LoVo (cell line): ENCODE data around the gene FOXJ3.

ENCODE experiments used
- DNase-seq: peaks from one replicate; pipeline ENCODE4 v3.0.0-alpha.2; 2016; ENCODE audit warnings: low spot score

The FOXJ3 gene

DNA sequence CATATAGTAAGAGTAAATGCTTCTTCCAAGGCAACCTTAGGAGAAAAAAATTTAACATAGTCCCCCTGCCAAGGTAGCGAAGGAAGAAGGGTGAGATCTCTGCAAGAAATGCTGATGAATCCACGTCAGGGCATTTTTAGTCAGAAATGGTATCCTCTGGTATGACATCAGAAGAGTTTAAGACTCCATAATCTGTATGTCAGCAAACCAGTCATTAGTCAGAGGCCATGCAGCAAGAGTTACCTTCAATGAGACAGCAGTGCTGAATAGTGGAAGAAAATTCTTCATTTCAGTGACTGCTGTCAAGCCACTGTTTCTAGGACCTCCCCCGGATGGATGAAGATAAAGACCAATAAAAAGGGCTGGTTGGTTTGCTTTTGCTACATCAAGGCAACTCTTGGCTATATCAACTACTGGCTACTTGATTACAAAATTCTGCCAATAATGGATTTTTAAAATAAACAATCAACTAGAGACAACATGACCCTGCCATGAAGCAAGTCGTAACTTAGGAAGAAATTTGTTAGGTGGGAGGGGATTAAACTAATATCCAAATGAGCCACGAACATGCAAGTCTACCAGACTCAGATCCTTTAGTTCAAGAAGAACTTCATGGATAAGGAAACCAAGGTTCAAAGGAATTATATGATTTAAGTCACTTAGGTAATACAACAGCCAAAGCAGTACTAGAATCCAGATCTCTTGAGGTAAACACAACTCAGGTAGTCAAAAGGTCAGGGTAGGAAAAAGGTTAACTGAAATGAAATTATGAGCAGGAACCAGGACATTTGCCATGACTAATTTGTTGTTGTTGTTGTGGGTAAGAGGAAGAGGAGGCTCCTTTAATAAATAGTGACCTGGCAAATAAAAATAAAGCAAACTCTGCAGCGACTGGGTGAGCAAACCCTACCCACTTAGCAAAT is 144.8 kb downstream of the FOXJ3 start:
- no peak for DNase-seq

DNA sequence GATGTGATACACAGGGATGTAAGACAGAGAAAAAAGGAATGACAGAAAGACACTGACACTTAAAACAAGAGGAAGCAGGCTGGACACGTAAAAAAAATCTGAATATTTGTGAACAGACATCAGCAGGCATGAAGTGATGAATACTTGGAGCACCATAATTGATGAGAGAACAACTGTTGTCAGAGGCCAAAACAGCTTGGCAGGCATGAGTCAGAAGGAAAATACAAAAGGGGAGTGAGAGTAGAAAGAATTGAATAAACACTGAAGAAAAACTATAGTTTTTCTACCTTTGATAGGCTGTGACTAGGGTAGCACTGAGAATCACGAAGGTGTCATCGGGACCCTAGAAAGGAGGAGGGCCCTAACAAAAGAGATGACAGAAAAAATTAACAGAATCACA is 148.9 kb downstream of the FOXJ3 start:
- DNase-seq = no peak

DNA sequence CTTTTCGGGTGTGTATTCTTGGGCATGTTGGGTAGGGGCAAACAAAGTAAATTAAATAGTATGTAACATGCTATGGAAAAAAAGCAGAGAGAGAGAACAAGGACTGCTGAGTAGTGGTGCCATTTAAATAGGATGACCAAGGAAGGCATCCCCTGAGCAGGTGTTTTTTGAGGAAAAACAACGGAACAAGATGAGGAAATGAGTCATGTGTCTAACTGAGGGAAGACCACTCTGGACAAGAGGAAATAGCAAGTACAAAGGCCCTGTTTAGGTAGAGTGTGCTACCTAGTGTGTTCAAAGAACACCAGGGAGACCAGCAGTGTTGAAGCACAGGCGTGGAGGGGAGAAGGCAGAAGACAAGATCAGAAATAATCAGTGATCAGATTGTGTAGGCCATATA is 150.4 kb downstream of the FOXJ3 start:
- DNase-seq = no peak

DNA sequence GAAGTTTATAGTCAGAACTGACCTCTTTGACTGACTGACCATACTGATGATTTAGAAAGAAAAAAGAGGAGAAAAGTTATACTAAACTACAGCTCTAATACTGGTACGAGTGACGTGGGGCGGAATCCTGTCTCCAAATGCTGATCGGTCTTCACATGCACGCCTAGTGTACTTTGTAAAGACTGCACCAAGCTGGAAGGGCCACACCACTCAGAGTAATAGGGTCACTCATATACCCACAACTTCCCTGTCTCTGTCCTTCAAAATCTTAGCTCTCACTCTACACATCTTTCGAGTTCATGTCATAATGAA is 151.1 kb downstream of the FOXJ3 start:
- DNase-seq = no peak

DNA sequence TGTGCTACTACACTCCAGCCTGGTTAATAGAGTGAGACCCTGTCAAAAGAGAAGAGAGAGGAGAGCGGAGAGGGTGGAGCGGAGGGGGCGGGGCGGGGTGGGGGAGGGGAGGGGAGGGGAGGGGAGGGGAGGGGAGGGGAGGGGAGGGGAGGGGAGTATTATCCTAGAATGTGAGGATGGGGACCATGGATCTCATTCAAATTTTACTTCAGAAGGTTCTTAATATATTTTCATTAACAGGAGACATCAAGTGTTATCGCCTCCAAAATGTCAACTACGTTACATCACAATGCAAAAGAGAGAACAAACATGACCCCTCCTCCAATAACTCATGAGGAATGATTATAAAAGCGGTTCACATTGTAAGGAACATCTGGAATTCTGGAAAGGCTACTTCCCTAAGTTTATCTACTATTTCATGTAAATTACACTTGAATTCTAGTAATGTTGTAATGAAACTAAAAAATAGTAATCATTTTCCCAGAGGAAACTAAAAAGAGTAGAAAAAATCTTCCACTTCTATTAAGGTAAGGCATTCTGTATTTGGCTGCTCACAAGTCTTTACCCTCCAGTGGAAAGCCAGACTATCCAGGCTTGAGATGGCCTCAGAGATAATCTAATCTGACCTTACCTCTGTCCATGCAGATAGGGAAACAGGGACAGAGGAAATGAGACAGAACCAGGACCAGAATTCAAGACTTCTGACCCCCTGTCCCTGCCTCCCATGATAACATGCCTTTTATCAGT is 151.7 kb downstream of the FOXJ3 start:
- no peak for DNase-seq

DNA sequence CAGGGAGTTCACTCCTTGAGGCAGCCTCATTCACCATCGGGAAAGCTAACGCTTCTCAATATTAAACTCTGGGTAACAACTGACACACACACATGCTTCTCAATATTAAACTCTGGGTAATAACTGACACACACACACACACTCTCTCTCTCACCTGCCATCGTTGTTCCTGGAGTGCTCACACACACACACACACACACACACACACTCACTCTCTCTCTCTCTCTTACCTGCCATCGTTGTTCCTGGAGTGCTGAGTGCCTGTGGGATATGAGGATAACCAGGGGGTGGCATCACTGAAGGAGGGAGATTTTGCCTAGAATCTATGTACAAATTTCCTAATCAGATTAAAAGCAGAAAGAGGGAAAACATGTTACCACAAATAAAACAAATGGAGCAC is 153.3 kb downstream of the FOXJ3 start:
- DNase-seq = no peak

DNA sequence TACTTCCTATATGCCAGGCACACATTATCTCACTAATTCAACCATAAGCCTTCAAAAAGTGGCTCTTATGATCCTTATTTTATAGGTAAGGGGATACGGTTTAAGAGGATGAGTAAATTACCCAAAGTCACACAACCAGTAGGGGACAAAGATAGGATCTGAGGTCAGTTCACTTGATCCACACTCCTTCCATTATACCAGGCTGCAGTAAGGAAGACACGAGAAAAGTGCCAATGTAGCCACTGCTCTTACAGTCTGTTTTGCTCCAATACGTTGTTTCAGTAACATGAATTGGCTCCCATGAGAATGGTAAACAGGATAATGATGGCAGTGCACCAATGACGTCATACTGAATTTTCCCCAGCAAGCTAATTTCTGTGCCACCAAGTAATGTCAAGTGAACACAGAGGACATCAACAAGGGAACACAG is 155.1 kb downstream of the FOXJ3 start:
- no peak for DNase-seq

DNA sequence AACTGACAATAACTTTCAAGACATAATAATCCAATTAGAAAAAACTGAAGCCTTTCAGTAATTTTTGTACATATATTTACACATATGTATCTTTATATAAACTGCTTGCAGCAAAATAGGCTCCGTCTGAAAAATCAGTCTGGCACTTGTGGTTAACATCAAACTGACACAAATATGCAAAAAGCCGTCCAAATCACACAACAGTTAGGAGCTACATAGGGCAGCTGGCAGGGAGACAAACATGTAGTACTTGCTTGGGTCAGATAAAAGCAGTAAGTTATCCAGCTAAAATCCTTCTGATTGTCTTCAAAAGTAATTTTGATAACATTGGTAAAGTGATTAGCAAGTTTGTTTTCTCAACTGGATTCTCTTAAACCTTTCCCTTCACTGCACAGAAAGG is 155.8 kb downstream of the FOXJ3 start:
- no peak for DNase-seq

DNA sequence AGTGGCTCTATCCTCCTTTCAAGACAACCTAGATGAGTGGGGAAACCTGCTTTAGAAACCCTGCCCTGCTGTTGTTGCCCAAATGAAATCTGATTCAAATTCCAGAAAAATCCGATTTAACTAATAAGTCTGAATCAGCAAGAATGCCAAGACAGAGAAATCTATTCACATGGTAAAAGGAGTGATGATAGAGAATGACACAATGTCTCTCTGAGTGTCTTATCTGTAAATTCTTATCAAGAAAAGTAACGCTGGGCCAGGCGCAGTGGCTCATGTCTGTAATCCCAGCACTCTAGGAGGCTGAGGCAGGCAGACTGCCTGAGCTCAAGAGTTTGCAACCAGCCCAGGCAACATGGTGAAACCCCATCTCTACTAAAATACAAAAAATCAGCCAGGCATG is 156.8 kb downstream of the FOXJ3 start:
- DNase-seq = no peak

DNA sequence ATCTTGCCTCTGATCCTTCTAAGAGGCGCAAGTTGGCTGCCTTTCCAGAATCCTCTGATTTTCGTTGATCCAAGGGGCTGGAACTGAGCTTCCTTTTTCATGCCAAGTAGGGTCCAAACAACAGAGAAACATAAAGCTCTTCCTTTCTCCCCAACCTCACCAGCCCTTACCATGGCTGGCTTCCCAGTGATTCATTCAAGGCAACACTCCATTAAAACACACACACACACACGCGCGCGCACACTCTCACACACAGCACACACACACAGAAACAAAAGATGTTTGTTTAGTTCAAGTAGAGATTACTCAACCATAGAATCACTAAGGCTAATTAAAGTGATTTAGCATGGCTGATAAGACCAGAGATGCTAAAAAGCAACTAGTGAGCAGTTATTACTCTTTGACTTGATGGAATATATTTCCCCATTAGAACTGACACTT is 157.5 kb downstream of the FOXJ3 start:
- DNase-seq = no peak

DNA sequence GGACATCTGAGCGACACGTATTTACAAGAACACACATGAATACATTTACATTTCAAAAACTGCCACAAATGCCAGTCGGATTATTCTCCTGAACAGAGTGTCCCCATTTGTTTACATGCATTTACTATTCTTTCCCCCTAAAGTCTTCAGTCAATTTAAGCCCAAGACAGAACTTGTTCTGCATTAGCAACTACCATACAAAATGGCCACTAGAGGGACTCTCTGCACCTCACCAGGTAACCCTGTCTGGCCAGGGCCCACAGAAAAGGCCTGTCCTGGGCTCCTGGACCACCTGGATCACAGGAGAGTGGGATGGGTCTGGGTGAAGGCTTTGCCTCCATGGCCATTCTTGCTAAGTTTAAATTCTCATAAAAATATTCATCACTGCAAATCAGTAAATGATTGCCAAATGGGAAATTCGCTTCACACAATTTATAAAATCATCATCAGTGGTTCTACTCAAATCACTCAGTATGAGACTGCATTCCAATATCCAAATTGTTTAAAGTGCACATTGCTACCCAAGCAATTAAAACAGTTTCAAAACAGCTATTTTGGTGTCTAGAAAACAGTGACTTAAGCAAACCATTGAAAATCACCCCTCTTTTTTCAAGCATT is 158.0 kb downstream of the FOXJ3 start:
- peak; percentile 34 for DNase-seq

DNA sequence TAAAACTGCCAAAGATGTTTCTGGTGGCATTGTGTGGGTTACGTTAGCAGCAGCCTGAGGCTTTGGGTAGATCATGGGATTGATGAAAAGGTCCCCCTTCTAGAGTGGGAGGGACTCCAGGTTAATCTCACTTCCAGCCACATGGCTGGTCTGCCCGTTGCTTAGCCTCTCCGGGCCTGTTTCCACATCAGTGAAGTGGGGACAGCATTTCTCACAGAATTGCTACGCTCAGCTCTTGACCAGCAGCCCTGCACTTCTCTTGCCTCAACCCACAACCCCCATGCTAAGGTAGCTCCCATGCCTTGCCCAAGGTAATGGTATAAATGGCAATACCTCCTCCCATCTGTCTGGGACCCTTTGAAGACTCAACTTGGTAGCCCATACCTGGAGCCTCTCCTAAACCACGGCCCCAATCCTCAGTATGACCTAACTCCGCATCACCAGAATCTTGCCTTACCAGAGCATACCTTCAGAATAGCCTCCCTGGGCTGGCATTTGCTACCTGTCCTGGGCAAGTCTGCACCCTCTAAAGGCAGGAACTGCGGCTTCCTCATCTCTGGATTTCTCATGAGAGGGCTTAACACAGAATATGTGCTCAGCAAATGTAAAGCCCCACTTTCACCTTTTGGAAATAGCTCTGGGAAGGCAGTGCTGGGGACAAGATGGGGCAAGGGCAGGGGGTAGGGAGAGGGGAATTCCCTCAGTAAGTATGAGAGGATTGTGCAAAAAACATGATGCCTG is 159.6 kb downstream of the FOXJ3 start:
- no peak for DNase-seq

- DNase-seq = no peak
Observed at GRCh38 chr1:42173961-42174735, 160.9 kb downstream of the FOXJ3 start.

DNA sequence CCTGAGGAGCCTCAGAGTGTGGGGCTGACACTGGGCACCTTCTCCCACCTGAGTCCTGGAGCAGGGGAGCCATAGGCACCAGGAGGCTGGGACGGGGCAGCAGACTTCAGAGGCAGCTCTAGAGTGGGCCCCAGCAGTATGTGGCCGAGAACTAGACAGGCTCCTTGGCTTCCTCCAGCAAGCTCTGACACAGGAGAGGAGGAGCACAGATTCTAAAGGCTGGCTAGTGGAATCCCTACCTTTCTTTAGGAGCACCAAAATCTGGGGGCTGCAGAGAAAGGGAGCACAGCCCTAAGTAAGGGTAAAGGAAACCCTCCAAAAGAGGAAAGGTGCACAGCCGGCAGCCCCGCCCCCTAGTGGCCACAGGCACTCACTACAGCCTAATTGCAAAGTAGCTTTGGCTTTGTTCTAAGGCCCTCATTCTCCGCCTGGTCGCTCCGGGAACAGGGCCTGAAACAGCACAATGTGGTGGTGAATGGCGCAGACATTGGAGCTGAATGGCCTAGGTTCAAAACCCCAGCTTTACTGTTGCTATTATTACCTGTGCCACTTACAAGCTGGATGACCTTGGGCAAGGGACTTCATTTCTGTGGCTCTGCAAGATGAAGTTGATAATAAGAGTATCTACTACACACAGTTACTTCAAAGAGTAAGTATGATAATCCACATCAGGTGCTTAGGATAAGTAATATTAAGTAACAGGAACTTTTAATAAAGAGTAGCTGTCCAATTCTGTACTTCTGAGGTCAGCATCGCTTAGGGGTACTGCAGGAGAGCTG is 161.7 kb downstream of the FOXJ3 start:
- DNase-seq = peak; percentile 59

- no peak for DNase-seq
Observed at GRCh38 chr1:42172381-42173133, 162.5 kb downstream of the FOXJ3 start.

DNA sequence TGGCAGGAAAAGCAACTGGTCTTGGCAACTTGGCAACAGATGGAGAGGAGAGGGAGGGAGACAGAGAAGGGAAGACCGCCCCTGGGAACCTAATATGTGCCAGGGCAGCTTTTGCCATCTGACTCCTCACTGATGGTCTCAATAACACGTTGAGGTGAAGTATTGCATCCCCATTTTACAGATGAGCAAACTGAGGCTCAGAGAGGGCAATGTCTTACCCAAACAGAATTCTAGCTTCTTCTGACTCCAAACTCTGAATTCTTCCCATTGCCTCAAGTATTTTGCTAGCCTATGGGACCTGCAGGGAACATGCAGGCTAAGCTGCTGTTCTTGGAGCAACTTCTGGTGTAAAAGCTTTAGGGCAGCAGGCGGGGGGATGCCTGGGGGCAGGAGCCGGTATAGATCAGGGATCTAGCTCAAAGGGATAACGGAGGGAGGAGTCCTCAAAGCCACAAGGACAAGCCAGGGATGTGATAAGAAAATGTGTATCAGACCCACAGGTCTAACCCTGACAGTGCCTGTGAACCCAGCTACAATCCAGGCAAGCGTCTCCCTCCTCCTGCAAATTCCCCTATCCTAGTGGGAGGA is 163.3 kb downstream of the FOXJ3 start:
- no peak for DNase-seq

DNA sequence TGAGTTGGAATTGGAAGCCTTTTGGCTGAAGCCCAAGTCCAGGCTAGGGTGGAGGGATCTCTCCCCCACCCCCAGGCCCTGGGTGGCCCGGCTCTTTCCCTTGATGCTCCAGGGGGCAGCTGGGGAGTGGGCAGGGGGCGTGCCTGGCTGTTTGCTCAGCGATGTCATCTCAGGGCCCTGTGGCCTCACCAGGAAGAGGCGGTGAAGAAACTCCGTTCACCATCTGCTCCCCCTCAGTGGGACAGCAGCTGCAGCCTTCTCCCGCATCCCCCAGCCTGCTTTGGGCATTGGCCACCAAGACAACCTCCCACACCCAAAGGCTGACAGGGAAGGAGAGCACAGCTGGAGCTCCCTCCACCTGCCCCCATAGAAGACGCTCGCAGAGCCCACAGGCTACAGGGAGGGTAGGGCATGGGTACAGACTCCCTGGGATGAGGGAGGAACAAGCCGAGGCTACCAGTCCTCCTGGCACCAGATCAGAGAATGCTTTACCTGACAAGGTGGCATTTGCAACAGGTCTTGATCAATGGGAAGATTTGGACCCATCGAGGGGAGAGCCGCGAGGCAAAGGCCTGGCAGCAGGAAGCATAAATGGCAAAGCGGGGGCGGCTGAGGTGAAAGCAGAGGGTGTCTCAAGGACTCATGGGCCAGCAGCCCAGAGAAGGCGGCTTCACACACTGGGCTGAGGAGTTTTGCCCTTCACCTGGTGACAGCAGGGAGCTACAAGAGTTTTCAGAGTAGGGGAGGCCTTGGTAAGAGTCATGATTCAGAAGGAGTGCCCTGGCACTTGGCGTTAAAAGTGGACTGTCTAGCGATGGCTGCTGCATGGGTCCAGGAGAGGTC is 164.0 kb downstream of the FOXJ3 start:
- no peak for DNase-seq

DNA sequence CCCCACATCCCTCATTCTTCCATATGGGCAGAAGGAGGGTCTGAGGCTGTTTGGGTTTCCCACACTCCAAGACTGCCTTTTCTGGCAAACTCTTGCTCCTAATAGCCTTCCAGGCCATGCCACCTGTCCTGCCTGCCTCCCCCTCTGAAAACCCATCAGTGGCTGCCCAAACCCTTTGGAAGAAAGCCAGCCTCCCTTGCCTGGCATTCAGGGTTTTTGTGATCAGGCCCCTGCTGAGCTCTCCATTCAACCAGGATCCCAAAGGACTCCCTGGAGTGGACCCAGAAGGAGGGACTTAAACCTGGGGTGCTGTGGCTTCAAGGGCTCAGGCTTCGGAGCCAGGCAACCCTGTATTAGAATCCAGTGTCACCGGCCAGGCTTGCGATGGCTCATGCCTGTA is 166.3 kb downstream of the FOXJ3 start:
- DNase-seq = no peak

GRCh38 chr1:42168391-42168670 is 166.7 kb downstream of the FOXJ3 start:
- DNase-seq = no peak
